Breast epithelium (tissue), 3 donors: ENCODE results near the gene CCDC146. TPM values are rescaled to one million over a fixed set of nuclear protein-coding genes. Genes with fewer than 3 reads are reported as not detected.

ENCODE experiments used
- total RNA-seq, 3 donors: library from RNA; depleted of rRNA; stranded (reverse); fragments of >200 nt; gene quantifications; one replicate each; pipeline ENCODE4 v1.1.0, GENCODE V29; 2016

CCDC146 gene
- total RNA-seq, 3 donors from 2014 or later: 11.5 to 17.7 (median 15.5) TPM

Other genes with a start within 250 kb of the CCDC146 start
- gene SPDYE17, start 90.3 kb upstream of the CCDC146 start, total RNA-seq: not detected
- gene SPDYE18, start 60.1 kb upstream of the CCDC146 start, total RNA-seq: 1 to 10 TPM in 2 of 3 donors, not detected in 1; 1.4 to 1.6 TPM
- gene FGL2, start 77.2 kb downstream of the CCDC146 start, total RNA-seq: 10 to 100 TPM; 17.4 to 62.1 (median 23.3) TPM